ENCODE results near the gene TIMP2. TPM values are rescaled to one million over a fixed set of nuclear protein-coding genes. Genes with fewer than 3 reads are reported as not detected.

The TIMP2 gene
- total and polyA plus RNA-seq, 4 donors, result 8.9 to 37.6 (median 10.1) TPM

- H3K9ac ChIP-seq (ENCODE audit: low read depth in 1 of 2, low read length in 2 of 2), result no peak overlapping the region
- H3K36me3 ChIP-seq (ENCODE audit: control insufficient read depth in 4 of 4, insufficient read depth in 3 of 4, low read depth in 1 of 4, low read length in 3 of 4), result peaks cover 0 to 2% (median 0%) of the 10 kb centered on the region in 4 donors
- DNase-seq (ENCODE audit: low spot score), result no peak
- 84% methylated on average over 21 of the region's 21 CpGs for WGBS
- no peak overlapping the region for H3K27ac ChIP-seq (ENCODE audit: low read depth in 1 of 2, low read length in 2 of 2)
- peaks cover 6 to 21% (median 15%) of the 10 kb centered on the region in 4 donors for H3K4me1 ChIP-seq (ENCODE audit: control insufficient read depth in 4 of 4, insufficient read depth in 4 of 4, low read length in 3 of 4)
- no peaks in the 10 kb centered on the region for H3K9me3 ChIP-seq (ENCODE audit: control insufficient read depth in 4 of 4, low read length in 3 of 4)
- no peak overlapping the region for H3K4me3 ChIP-seq (ENCODE audit: low read depth in 1 of 3, low read length in 3 of 3)
- H3K27me3 ChIP-seq (ENCODE audit: control insufficient read depth in 4 of 4, insufficient read depth in 4 of 4, low read length in 3 of 4), result no peaks in the 10 kb centered on the region
- TF ChIP-seq SP1 (IDR thresholded peaks at IDR 0.05) (no peak), EGR1 (IDR thresholded peaks at IDR 0.05; ENCODE audit: low read depth in 2 of 2) (no peak), JUND (IDR thresholded peaks at IDR 0.05) (no peak), TAF1 (conservative IDR thresholded peaks at IDR 0.05) (no peak), FOXA2 (IDR thresholded peaks at IDR 0.05) (no peak), HNF4A (conservative IDR thresholded peaks at IDR 0.05) (no peak), RXRA (IDR thresholded peaks at IDR 0.05) (no peak), NR2F2 (IDR thresholded peaks at IDR 0.05) (no peak), RAD21 (IDR thresholded peaks at IDR 0.05) (no peak), CTCF (IDR thresholded peaks at IDR 0.05; ENCODE audit: low read depth, low read length, missing input control) (no peak), MAX (IDR thresholded peaks at IDR 0.05) (no peak), FOXA1 (IDR thresholded peaks at IDR 0.05) (no peak), YY1 (IDR thresholded peaks at IDR 0.05) (no peak), HNF4G (IDR thresholded peaks at IDR 0.05) (no peak), GABPA (IDR thresholded peaks at IDR 0.05 in 1 of 2, conservative IDR thresholded peaks at IDR 0.05 in 1 of 2) (no peak)
- TF ChIP-seq, protein P1, sequence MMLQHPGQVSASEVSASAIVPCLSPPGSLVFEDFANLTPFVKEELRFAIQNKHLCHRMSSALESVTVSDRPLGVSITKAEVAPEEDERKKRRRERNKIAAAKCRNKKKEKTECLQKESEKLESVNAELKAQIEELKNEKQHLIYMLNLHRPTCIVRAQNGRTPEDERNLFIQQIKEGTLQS (IDR thresholded peaks at IDR 0.05), result no peak
- TF ChIP-seq, protein P2, sequence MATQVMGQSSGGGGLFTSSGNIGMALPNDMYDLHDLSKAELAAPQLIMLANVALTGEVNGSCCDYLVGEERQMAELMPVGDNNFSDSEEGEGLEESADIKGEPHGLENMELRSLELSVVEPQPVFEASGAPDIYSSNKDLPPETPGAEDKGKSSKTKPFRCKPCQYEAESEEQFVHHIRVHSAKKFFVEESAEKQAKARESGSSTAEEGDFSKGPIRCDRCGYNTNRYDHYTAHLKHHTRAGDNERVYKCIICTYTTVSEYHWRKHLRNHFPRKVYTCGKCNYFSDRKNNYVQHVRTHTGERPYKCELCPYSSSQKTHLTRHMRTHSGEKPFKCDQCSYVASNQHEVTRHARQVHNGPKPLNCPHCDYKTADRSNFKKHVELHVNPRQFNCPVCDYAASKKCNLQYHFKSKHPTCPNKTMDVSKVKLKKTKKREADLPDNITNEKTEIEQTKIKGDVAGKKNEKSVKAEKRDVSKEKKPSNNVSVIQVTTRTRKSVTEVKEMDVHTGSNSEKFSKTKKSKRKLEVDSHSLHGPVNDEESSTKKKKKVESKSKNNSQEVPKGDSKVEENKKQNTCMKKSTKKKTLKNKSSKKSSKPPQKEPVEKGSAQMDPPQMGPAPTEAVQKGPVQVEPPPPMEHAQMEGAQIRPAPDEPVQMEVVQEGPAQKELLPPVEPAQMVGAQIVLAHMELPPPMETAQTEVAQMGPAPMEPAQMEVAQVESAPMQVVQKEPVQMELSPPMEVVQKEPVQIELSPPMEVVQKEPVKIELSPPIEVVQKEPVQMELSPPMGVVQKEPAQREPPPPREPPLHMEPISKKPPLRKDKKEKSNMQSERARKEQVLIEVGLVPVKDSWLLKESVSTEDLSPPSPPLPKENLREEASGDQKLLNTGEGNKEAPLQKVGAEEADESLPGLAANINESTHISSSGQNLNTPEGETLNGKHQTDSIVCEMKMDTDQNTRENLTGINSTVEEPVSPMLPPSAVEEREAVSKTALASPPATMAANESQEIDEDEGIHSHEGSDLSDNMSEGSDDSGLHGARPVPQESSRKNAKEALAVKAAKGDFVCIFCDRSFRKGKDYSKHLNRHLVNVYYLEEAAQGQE (IDR thresholded peaks at IDR 0.05), result no peak
- TF ChIP-seq, protein P3, sequence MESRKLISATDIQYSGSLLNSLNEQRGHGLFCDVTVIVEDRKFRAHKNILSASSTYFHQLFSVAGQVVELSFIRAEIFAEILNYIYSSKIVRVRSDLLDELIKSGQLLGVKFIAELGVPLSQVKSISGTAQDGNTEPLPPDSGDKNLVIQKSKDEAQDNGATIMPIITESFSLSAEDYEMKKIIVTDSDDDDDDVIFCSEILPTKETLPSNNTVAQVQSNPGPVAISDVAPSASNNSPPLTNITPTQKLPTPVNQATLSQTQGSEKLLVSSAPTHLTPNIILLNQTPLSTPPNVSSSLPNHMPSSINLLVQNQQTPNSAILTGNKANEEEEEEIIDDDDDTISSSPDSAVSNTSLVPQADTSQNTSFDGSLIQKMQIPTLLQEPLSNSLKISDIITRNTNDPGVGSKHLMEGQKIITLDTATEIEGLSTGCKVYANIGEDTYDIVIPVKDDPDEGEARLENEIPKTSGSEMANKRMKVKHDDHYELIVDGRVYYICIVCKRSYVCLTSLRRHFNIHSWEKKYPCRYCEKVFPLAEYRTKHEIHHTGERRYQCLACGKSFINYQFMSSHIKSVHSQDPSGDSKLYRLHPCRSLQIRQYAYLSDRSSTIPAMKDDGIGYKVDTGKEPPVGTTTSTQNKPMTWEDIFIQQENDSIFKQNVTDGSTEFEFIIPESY (IDR thresholded peaks at IDR 0.05), result no peak
These were observed 7.5 kb downstream of the TIMP2 start for GRCh38 chr17:78917451-78918275.
